AG09309 (cell line): Measurements from ENCODE around the gene KITLG.
"Not testable (repeated sequence)": the region's sequence is repeated elsewhere in the genome, so short reads cannot be mapped to it uniquely, and the experiment has no call there.

Experiments used
- DNase-seq: peaks from one replicate; pipeline ENCODE4 v3.0.0-alpha.2; 2010; ENCODE audit warnings: low read depth
- H3K4me3 ChIP-seq: 2 replicates; pipeline ENCODE4 v1.5.1; 2011; ENCODE audit warnings: mild to moderate bottlenecking, low read depth, low read length, moderate library complexity; ENCODE audit not compliant: control insufficient read depth
- CTCF ChIP-seq: IDR thresholded peaks from 2 replicates; pipeline ENCODE4 v1.5.1; 2011; ENCODE audit warnings: mild to moderate bottlenecking, low read depth, low read length, inconsistent platforms; ENCODE audit not compliant: insufficient read depth, control insufficient read depth; ENCODE audit errors: missing control alignments

Gene KITLG

GRCh38 chr12:88580051-88580871 is at the start of gene KITLG:
TSS of gene KITLG (minus strand) at chr12:88580471. CDS start at chr12:88580278, 193 bp downstream.
- DNase-seq = no peak
- peak within 1 kb of the TSS; percentile 90 for H3K4me3 ChIP-seq
- peak; percentile 55 for TF ChIP-seq CTCF

- TF ChIP-seq CTCF = no peak
- H3K4me3 ChIP-seq = no peak overlapping the region
- DNase-seq = no peak
These were observed 48.7 kb upstream of the KITLG start for GRCh38 chr12:88628856-88629509.

GRCh38 chr12:88628035-88628434 is 47.8 kb upstream of the KITLG start:
- not testable (repeated sequence) for DNase-seq, H3K4me3 ChIP-seq

- H3K4me3 ChIP-seq = no peak overlapping the region
- no peak for DNase-seq
- no peak for TF ChIP-seq CTCF
These were observed 47.2 kb upstream of the KITLG start for GRCh38 chr12:88627501-88627900.

- TF ChIP-seq CTCF = no peak
- no peak overlapping the region for H3K4me3 ChIP-seq
- no peak for DNase-seq
These were observed 45.1 kb upstream of the KITLG start for GRCh38 chr12:88625356-88625755.

- TF ChIP-seq CTCF = no peak
- DNase-seq = peak; percentile 47
These were observed 44.6 kb upstream of the KITLG start for GRCh38 chr12:88624911-88625310.

More at GRCh38 chr12:88624911-88625310, 44.6 kb upstream of the KITLG start:
- no peak overlapping the region for H3K4me3 ChIP-seq
